Stimulated activated CD4-positive, alpha-beta T cell treated with anti-CD3 and anti-CD28 coated beads, Interleukin-4, amount 100 ng/mL, for 48 hours (primary cell): ENCODE results near the gene ZDHHC7.
A peak's percentile ranks its signal among the peaks of the same experiment; 100 is the strongest.

Experiments
- DNase-seq, 2 donors: peaks; one replicate each; pipeline ENCODE4 v3.0.0-alpha.2; 2020; ENCODE audit warnings: low read depth in 2 of 2

ZDHHC7 gene

DNA sequence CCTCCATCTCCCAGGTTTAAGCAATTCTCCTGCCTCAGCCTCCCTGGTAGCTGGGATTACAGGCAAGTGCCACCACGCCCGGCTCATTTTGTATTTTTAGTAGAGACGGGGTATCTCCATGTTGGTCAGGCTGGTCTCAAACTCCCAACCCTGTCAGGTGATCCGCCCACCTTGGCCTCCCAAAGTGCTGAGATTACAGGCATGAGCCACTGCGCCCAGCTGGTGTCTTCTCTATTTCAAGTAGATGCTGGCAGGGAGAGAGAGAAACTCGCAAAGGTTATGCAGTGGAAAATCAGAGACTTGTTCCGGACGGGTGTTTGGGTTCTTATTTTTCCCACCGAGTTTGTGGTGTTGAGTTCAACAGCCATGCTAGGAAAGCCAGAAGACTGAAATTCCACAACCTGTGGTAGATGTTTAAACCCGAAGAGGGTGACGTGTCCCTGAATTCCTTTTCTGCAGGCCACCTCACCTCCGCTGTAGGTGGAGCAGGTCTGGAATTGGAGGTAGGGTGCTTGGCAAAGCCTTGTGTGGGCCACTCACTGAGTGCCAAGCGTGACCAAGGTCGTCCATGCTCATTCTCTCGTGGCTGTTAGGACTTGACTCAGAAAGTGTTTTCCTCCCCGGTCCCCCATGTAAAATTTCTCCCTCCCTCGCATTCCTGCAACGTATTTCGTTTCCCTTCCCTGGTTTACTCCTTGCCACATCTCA lies 7.3 kb upstream of the ZDHHC7 start:
- no peak for DNase-seq

DNA sequence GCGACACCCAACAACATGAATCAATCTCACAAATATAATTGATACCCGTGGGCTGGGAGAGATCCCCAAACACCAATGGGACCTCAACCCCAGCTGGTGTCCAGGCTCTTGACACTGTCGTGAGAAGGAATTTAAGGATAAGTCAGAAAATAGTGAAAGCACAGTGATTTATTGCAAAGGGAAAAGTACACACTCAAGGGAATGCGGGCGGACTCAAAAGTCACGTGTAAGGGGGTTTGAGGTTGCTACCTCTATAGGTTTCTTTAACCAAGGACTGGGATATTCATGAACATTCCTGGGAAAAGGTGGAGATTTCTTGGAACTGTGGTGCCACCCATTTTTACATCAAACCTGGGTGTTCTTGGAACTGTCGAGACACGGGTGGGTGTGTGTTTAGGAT lies 6.3 kb upstream of the ZDHHC7 start:
- no peak for DNase-seq

GRCh38 chr16:85017151-85017550 lies 5.8 kb upstream of the ZDHHC7 start:
- DNase-seq: peak in 1 of 2 donors; percentile 7

DNA sequence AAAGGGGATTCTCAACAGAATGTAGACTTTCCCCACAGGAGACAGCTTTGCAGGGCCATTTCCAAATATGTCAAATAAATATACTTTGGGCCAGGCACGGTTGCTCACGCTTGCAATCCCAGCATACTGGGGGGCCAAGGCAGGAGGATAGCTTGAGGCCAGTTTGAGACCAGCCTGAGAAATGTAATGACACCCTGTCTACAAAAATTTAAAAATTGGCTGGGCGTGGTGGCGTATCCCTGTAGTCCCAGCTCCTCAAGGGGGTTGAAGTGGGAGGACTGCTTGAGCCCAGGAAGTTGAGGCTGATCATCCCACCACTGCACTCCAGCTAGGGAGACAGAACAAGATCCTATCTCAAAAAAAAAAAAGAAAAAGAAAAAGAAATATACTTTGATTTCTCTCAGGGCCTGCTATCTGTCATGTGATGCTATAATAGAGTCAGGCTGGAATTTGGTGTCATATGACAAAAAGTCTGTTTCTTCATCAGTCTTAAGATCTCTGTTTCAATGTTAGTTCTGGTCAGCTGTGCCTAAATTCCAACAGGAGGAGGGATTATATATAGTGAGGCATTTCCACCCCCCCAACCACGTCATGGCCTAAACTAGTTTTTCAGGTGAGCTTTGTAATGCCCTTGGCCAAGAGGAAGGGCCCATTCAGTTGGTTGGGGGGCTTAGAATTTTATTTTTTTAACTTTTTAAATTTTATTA lies 4.3 kb upstream of the ZDHHC7 start:
- no peak for DNase-seq

DNA sequence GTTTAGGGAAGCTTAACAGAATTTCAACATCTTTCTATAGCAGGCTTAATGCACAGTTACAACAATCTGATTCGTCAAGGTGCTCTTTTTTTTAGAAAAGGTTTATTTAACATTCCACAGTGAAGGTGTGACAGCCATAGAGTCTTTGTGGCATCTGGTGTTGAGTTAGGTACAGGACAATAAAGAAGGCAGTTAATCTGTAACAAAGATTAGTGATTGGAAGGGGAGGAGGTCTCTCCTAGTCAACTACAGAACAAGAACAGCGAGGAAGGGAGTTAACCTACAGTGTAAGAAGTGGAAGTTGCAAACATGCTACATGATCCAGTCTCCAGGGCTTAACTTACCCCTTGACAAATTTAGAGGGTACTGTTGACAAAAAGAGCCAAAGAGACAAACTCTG lies 3.0 kb upstream of the ZDHHC7 start:
- no peak for DNase-seq

GRCh38 chr16:85011846-85012284 lies 530 bp upstream of the ZDHHC7 start:
- DNase-seq: no peak

DNA sequence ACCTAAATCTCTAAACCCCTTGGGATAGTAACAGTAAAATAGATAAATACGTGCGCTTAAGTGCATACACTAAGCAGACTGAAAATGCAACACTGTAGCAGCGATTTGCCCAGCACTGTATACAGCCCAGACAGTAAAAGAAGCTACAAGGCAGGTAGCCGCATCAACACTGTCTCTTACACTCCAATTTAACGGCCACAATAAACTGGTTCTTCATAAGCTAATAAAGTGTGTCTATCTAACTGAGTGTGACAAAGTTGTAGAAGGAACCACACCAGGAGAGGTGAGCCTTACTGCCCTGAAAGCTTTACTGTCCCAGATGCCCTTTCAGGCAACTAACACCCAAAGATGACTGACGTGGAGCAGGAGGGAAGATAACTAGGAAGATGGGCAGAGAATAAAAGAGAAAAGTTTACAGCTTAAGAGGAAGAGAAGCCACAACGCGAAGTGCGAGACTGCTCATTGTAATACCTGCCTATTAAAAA lies 847 bp downstream of the ZDHHC7 start:
- no peak for DNase-seq

GRCh38 chr16:85008271-85008670 lies 3.1 kb downstream of the ZDHHC7 start:
- DNase-seq: no peak

DNA sequence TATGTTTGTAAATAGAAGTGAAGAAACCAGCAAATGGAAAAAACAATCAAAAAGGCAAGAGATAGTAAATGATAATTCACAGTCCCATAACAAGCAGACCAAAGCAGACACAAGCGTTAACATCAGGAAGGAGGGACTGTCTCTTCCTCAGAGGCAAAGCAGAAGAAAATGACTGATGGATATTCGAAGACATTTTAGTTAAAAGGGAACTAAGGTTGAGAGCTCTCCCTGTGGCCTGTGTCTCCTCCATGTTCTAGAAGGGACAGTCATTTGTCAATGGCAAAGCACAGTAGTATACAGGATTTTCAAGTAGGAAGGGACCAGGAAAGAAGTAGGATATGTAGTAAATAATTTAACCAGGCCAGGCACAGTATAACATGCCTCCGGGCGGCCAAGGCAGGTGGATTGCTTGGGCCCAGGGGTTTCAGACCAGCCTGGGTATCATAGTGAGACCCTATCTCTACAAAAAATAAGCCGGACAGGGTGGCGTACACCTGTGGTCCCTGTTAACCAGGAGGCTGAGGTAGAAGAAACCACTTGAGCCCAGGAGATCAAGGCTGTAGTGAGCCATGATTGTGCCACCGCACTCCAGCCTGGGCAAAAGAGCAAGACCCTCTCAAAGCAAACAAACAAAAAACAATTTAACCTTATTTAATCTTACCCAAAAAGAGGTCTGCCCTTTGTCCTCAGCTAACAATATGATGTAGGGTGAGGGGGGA lies 3.7 kb downstream of the ZDHHC7 start:
- no peak for DNase-seq

DNA sequence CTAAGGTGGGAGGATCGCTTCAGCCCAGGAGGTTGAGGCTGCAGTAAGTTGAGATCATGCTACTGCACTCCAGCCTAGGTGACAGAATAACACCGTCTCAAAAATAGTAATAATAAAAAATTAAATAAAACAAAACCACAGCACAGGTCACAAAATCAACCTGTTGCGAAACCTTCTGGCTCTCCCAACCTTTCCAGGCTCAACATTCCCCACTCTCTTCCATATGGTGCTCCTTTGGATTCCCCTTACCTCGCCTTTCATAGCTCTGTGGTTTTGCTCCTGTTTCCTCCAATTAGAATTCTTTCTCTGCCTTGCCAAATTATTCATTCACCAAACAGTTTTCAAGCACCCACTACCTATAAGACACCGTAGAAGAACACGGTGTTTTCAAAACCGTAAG lies 4.7 kb downstream of the ZDHHC7 start:
- DNase-seq: no peak

- no peak for DNase-seq
Observed at GRCh38 chr16:85005285-85006069, 5.9 kb downstream of the ZDHHC7 start.

DNA sequence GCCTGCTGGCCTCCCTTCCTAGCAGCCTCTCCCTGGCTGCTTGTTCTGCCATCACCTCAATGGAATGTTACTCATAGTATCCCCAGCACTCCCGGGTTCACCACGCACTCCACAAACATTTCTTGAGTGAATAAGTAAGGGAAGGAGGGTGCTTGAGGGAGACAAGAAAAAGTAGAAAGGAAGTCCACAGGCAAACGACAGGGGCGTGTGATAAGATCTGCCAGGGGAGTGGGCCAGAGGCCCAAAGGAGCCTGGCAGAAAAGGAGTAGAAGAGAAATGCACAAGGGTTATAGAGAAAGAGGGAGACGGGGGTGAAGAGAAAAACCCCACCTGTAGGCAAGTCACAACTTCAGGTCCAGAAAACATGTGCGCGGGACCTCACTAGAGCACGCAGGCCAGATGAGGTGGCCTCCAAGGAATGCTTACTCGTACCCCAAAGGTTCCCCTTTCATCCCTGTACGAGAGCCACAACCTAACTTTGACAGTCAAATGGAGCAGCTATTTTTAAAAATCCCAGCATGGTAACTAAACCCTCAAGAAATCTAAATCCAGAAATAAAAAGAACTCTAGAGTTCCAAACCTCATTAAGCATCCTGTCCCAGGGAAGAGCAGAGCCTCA lies 6.6 kb downstream of the ZDHHC7 start:
- no peak for DNase-seq

GRCh38 chr16:85003725-85004586 lies 7.4 kb downstream of the ZDHHC7 start:
- DNase-seq: no peak

GRCh38 chr16:85003076-85003475 lies 8.3 kb downstream of the ZDHHC7 start:
- DNase-seq: no peak

DNA sequence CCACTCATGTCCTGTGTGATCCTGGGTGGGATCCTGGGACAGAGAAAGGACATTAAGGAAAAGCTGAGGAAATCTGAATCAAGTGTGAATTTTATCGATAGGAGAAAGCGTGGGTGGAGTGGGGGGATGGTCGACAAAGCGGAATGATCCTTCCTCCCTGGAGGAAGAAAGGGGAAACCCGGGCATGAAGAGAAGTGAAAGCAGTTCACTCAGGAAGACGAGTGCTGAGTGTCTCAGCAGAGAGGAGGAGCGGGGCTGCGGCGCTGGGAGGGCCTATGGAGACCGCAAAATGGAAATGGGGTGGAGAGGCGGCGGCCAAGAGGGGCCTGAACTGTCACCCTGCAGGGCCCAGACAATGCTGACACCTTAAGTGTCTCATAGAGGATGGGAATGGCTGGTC lies 8.7 kb downstream of the ZDHHC7 start:
- no peak for DNase-seq

DNA sequence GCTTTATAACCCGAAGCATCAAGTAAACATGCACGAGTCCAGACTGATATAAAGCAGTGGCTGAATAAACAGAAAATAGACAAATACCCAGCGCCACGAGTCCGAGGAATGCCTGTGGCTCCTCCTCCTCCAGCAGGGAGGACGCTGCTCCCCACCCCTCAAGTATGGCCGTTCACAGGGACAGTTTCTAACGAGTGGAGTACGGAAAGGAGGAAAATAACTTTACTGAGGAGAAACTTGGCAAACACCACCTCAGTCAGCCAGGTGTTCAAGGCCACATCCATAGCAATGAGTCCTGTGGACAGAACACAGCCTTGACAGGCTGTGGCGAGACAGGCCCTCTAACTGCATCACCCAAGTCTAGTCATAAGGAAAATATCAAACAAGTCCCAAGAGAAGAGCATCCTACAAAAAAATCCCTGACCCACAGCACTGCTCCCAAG lies 9.2 kb downstream of the ZDHHC7 start:
- no peak for DNase-seq

GRCh38 chr16:84999857-85000480 lies 11.4 kb downstream of the ZDHHC7 start:
- no peak for DNase-seq

GRCh38 chr16:84999200-84999599 lies 12.1 kb downstream of the ZDHHC7 start:
- no peak for DNase-seq

GRCh38 chr16:84996365-84996764 lies 15.0 kb downstream of the ZDHHC7 start:
- no peak for DNase-seq

GRCh38 chr16:84995663-84996062 lies 15.7 kb downstream of the ZDHHC7 start:
- no peak for DNase-seq
